Measurements from ENCODE around the gene TPM1. TPM values are rescaled to one million over a fixed set of nuclear protein-coding genes. Genes with fewer than 3 reads are reported as not detected.

The TPM1 gene
- total RNA-seq, 1 experiment from 2014 or later: 421 TPM

DNA sequence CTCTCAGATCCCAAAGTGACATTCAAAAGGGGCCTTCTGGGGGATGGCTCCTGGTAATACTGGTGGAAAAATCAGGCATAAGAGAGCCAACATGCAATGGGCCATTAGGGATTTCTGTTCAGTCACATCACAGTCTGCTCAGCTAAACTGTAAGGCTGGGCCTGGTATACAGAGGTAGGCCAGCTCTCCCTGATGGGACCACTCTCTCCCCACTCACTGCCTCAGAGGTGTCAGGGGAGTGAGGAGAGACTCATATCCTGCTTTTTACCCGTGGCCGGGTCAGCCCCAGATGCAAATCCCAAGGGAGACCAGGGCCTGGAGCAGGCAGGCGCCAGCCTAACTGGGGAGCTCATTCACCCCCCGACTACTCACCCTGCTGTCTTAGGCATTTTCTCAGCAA is 48.1 kb upstream of the TPM1 start:
- TF ChIP-seq, protein P1, sequence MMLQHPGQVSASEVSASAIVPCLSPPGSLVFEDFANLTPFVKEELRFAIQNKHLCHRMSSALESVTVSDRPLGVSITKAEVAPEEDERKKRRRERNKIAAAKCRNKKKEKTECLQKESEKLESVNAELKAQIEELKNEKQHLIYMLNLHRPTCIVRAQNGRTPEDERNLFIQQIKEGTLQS (CRISPR knock-in tag; conservative IDR thresholded peaks at IDR 0.05): no peak
- no peak for TF ChIP-seq SMAD4 (CRISPR knock-in tag; IDR thresholded peaks at IDR 0.05)
- TF ChIP-seq, protein P2, sequence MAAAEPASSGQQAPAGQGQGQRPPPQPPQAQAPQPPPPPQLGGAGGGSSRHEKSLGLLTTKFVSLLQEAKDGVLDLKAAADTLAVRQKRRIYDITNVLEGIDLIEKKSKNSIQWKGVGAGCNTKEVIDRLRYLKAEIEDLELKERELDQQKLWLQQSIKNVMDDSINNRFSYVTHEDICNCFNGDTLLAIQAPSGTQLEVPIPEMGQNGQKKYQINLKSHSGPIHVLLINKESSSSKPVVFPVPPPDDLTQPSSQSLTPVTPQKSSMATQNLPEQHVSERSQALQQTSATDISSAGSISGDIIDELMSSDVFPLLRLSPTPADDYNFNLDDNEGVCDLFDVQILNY (CRISPR knock-in tag; IDR thresholded peaks at IDR 0.05): no peak
- TF ChIP-seq ZNF232 (CRISPR knock-in tag; IDR thresholded peaks at IDR 0.05): no peak
- H3K36me3 Mint-ChIP-seq: no peaks in the 10 kb centered on the region
- no peaks in the 10 kb centered on the region for H3K9me3 Mint-ChIP-seq
- ATAC-seq (no peak), DNase-seq (ENCODE audit: low spot score) (no peak)
- no peak overlapping the region for H3K27ac Mint-ChIP-seq
- no peak overlapping the region for H3K4me3 Mint-ChIP-seq
- ChIA-PET POLR2A (no interaction called here), CTCF (interaction anchor here (0.6 kb wide), 1 partner anchor 93 kb away, joined by 3 read pairs; no protein-coding TSS in a partner anchor)
- H3K27me3 Mint-ChIP-seq (ENCODE audit: low read depth): no peaks in the 10 kb centered on the region
- peaks cover 14% of the 10 kb centered on the region; the same call in 1 of the 2 replicates for H3K4me1 Mint-ChIP-seq

DNA sequence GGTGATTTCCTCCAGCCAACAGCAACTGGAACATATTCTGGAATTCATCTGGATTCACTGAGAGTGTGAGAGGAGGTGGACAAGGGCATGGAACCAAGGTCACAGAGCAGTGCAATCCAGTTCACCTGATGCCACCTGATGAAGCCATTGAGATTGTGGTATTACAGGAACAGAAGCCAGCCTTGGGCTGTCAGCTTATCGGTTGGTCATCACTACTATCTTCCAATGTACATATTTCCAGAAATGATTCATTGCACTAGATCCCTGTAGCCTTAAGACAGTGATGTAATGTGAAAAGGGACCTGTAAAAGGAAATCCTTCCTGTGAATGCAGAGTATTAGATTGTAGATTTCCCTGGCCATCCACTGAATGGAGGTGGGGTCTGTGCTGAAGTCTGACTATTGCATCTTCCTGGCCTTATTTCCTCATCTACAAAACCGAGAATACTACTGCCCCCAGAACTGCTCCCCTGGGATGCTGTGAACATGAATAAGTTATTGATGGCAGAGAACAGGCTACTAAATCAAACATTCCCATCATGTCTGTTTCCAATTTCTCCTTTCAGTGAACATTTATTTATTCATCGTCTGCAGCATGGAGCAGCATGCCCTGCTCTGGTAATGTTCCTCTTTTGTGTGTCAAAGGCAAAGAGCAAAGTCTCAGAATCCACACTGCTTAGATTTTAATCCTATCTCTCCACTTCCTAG is 47.4 kb upstream of the TPM1 start:
- Mint-ChIP-seq H3K36me3 (no peaks in the 10 kb centered on the region), H3K27ac (no peak overlapping the region), H3K27me3 (ENCODE audit: low read depth) (no peaks in the 10 kb centered on the region), H3K4me1 (peaks cover 17% of the 10 kb centered on the region), H3K4me3 (no peak overlapping the region), H3K9me3 (no peaks in the 10 kb centered on the region)
- no peak for TF ChIP-seq ESRRA (CRISPR knock-in tag; IDR thresholded peaks at IDR 0.05; ENCODE audit: borderline replicate concordance)
- TF ChIP-seq, protein P3, sequence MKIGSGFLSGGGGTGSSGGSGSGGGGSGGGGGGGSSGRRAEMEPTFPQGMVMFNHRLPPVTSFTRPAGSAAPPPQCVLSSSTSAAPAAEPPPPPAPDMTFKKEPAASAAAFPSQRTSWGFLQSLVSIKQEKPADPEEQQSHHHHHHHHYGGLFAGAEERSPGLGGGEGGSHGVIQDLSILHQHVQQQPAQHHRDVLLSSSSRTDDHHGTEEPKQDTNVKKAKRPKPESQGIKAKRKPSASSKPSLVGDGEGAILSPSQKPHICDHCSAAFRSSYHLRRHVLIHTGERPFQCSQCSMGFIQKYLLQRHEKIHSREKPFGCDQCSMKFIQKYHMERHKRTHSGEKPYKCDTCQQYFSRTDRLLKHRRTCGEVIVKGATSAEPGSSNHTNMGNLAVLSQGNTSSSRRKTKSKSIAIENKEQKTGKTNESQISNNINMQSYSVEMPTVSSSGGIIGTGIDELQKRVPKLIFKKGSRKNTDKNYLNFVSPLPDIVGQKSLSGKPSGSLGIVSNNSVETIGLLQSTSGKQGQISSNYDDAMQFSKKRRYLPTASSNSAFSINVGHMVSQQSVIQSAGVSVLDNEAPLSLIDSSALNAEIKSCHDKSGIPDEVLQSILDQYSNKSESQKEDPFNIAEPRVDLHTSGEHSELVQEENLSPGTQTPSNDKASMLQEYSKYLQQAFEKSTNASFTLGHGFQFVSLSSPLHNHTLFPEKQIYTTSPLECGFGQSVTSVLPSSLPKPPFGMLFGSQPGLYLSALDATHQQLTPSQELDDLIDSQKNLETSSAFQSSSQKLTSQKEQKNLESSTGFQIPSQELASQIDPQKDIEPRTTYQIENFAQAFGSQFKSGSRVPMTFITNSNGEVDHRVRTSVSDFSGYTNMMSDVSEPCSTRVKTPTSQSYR (CRISPR knock-in tag; IDR thresholded peaks at IDR 0.05): no peak
- TF ChIP-seq, protein P4, sequence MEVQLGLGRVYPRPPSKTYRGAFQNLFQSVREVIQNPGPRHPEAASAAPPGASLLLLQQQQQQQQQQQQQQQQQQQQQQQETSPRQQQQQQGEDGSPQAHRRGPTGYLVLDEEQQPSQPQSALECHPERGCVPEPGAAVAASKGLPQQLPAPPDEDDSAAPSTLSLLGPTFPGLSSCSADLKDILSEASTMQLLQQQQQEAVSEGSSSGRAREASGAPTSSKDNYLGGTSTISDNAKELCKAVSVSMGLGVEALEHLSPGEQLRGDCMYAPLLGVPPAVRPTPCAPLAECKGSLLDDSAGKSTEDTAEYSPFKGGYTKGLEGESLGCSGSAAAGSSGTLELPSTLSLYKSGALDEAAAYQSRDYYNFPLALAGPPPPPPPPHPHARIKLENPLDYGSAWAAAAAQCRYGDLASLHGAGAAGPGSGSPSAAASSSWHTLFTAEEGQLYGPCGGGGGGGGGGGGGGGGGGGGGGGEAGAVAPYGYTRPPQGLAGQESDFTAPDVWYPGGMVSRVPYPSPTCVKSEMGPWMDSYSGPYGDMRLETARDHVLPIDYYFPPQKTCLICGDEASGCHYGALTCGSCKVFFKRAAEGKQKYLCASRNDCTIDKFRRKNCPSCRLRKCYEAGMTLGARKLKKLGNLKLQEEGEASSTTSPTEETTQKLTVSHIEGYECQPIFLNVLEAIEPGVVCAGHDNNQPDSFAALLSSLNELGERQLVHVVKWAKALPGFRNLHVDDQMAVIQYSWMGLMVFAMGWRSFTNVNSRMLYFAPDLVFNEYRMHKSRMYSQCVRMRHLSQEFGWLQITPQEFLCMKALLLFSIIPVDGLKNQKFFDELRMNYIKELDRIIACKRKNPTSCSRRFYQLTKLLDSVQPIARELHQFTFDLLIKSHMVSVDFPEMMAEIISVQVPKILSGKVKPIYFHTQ (CRISPR knock-in tag; IDR thresholded peaks at IDR 0.05): no peak
- CTCF ChIA-PET: no interaction called here
- POLR2A ChIA-PET: no interaction called here
- ATAC-seq: no peak
- no peak for DNase-seq (ENCODE audit: low spot score)

DNA sequence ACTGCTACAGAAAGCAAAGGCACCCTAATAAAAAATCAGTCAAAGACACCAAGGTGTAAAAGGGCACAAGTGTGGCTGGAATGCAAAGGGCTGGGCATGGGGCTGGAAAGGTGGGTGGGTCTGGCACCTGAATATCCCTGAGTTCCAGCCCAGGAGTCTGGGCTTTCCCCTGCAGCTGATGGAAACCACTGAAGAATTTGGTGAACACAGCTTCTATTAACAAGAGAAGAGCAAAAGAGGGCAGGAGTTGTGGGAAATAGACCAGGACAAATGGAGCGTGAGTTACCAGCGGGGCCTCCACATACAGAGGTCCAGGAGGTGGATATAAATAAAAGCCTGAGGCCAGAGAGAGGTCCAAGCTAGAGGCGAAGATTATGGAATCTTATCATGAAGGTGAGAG is 45.1 kb upstream of the TPM1 start:
- peaks cover 13% of the 10 kb centered on the region for H3K4me1 Mint-ChIP-seq
- ChIA-PET CTCF (no interaction called here), POLR2A (no interaction called here)
- no peaks in the 10 kb centered on the region for H3K27me3 Mint-ChIP-seq (ENCODE audit: low read depth)
- H3K9me3 Mint-ChIP-seq: no peaks in the 10 kb centered on the region
- DNase-seq (ENCODE audit: low spot score): no peak
- H3K4me3 Mint-ChIP-seq: no peak overlapping the region
- no peak for ATAC-seq
- H3K36me3 Mint-ChIP-seq: no peaks in the 10 kb centered on the region
- H3K27ac Mint-ChIP-seq: no peak overlapping the region
- TF ChIP-seq NFE2L1 (CRISPR knock-in tag; IDR thresholded peaks at IDR 0.05) (no peak), FOXK1 (CRISPR knock-in tag; IDR thresholded peaks at IDR 0.05) (no peak), CREM (CRISPR knock-in tag; IDR thresholded peaks at IDR 0.05) (no peak), ZNF232 (CRISPR knock-in tag; IDR thresholded peaks at IDR 0.05) (no peak), HMGA2 (CRISPR knock-in tag; IDR thresholded peaks at IDR 0.05) (no peak), FOXP1 (CRISPR knock-in tag; IDR thresholded peaks at IDR 0.05; ENCODE audit: borderline replicate concordance) (no peak), CREB1 (CRISPR knock-in tag; IDR thresholded peaks at IDR 0.05) (no peak), ZNF423 (CRISPR knock-in tag; IDR thresholded peaks at IDR 0.05) (no peak)
- TF ChIP-seq, protein P5, sequence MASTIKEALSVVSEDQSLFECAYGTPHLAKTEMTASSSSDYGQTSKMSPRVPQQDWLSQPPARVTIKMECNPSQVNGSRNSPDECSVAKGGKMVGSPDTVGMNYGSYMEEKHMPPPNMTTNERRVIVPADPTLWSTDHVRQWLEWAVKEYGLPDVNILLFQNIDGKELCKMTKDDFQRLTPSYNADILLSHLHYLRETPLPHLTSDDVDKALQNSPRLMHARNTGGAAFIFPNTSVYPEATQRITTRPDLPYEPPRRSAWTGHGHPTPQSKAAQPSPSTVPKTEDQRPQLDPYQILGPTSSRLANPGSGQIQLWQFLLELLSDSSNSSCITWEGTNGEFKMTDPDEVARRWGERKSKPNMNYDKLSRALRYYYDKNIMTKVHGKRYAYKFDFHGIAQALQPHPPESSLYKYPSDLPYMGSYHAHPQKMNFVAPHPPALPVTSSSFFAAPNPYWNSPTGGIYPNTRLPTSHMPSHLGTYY (CRISPR knock-in tag; IDR thresholded peaks at IDR 0.05): no peak
- TF ChIP-seq, protein P6, sequence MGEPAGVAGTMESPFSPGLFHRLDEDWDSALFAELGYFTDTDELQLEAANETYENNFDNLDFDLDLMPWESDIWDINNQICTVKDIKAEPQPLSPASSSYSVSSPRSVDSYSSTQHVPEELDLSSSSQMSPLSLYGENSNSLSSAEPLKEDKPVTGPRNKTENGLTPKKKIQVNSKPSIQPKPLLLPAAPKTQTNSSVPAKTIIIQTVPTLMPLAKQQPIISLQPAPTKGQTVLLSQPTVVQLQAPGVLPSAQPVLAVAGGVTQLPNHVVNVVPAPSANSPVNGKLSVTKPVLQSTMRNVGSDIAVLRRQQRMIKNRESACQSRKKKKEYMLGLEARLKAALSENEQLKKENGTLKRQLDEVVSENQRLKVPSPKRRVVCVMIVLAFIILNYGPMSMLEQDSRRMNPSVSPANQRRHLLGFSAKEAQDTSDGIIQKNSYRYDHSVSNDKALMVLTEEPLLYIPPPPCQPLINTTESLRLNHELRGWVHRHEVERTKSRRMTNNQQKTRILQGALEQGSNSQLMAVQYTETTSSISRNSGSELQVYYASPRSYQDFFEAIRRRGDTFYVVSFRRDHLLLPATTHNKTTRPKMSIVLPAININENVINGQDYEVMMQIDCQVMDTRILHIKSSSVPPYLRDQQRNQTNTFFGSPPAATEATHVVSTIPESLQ (CRISPR knock-in tag; IDR thresholded peaks at IDR 0.05): no peak
- TF ChIP-seq, protein P7, sequence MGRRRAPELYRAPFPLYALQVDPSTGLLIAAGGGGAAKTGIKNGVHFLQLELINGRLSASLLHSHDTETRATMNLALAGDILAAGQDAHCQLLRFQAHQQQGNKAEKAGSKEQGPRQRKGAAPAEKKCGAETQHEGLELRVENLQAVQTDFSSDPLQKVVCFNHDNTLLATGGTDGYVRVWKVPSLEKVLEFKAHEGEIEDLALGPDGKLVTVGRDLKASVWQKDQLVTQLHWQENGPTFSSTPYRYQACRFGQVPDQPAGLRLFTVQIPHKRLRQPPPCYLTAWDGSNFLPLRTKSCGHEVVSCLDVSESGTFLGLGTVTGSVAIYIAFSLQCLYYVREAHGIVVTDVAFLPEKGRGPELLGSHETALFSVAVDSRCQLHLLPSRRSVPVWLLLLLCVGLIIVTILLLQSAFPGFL (CRISPR knock-in tag; IDR thresholded peaks at IDR 0.05; ENCODE audit: borderline replicate concordance): no peak
